DND-41 (cell line): Measurements from ENCODE around the gene PSMD13.

ENCODE experiments used
- ATAC-seq: fragments of 200-7000 bp; cut with Tn5 transposase; 3 replicates; pipeline ENCODE4 v1.9.1; 2021; ENCODE audit warnings: low read depth; ENCODE audit not compliant: insufficient read depth
- DNase-seq: peaks from one replicate; pipeline ENCODE4 v3.0.0-alpha.2; 2020
- H2AFZ ChIP-seq: 2 replicates; pipeline ENCODE4 v1.6.0; 2012; ENCODE audit warnings: low read depth, low read length
- H3K27ac ChIP-seq: 2 replicates; pipeline ENCODE4 v1.5.1; 2012; ENCODE audit warnings: low read length, inconsistent platforms
- H3K27me3 ChIP-seq: fragments of 200-600 bp; sonication (generic); 2 replicates; pipeline ENCODE4 v1.6.0; 2012; ENCODE audit warnings: low read length, mild to moderate bottlenecking, inconsistent platforms; ENCODE audit not compliant: insufficient read depth, poor library complexity
- H3K36me3 ChIP-seq: 2 replicates; pipeline ENCODE4 v1.5.1; 2012; ENCODE audit warnings: low read length, inconsistent platforms; ENCODE audit not compliant: insufficient read depth
- H3K4me1 ChIP-seq: 2 replicates; pipeline ENCODE4 v1.5.1; 2012; ENCODE audit warnings: mild to moderate bottlenecking, low read length; ENCODE audit not compliant: insufficient read depth
- H3K4me2 ChIP-seq: 2 replicates; pipeline ENCODE4 v1.6.0; 2012; ENCODE audit warnings: mild to moderate bottlenecking, moderate library complexity, low read length, inconsistent platforms; ENCODE audit not compliant: insufficient read depth
- H3K4me3 ChIP-seq, 2 experiments: fragments of 200-600 bp in 1 of 2; shearing (Covaris generic) in 1 of 2; 2 replicates each; pipeline ENCODE4 v1.5.1; 2012 to 2016; ENCODE audit warnings: inconsistent platforms in 2 of 2, low read length in 2 of 2, mild to moderate bottlenecking in 2 of 2, low read depth in 1 of 2, moderate library complexity in 1 of 2
- H3K79me2 ChIP-seq: 2 replicates; pipeline ENCODE4 v1.6.0; 2012; ENCODE audit warnings: low read length, inconsistent platforms; ENCODE audit not compliant: insufficient read depth
- H3K9ac ChIP-seq: 2 replicates; pipeline ENCODE4 v1.6.0; 2012; ENCODE audit warnings: low read depth, mild to moderate bottlenecking, inconsistent platforms, low read length, moderate library complexity
- H3K9me3 ChIP-seq: 2 replicates; pipeline ENCODE4 v1.5.1; 2012; ENCODE audit warnings: low read length, moderate library complexity, mild to moderate bottlenecking, inconsistent platforms; ENCODE audit not compliant: insufficient read depth, severe bottlenecking
- H4K20me1 ChIP-seq: 2 replicates; pipeline ENCODE4 v1.6.0; 2012; ENCODE audit warnings: low read length; ENCODE audit not compliant: insufficient read depth
- CTCF ChIP-seq: IDR thresholded peaks from 2 replicates; pipeline ENCODE4 v1.5.1; 2012; ENCODE audit warnings: borderline replicate concordance, low read length, moderate library complexity, mild to moderate bottlenecking; ENCODE audit not compliant: poor library complexity, severe bottlenecking; ENCODE audit errors: extremely low read depth
- EZH2 ChIP-seq: IDR thresholded peaks from 3 replicates; pipeline ENCODE4 v1.6.1; 2012; ENCODE audit warnings: borderline replicate concordance, low read depth, mild to moderate bottlenecking, moderate library complexity, low read length, inconsistent platforms; ENCODE audit not compliant: severe bottlenecking

PSMD13 gene

GRCh38 chr11:250274-250673, 13.5 kb downstream of the PSMD13 start:
- Histone ChIP-seq H3K9me3 (no peaks in the 10 kb centered on the region), H3K4me2 (no peak overlapping the region), H3K27ac (0 out of 2 replicates have a peak overlapping the region, but pooled peaks have one; percentile 2), H3K4me3 (no peak overlapping the region), H3K79me2 (0 out of 2 replicates have a peak, but pooled peaks cover 2% of the 10 kb centered on the region), H3K9ac (no peak overlapping the region), H3K27me3 (no peaks in the 10 kb centered on the region), H3K36me3 (peaks cover 86% of the 10 kb centered on the region), H3K4me1 (no peaks in the 10 kb centered on the region), H2AFZ (no peak overlapping the region), H4K20me1 (peaks cover 5% of the 10 kb centered on the region; the same call in 1 of the 2 replicates)
- DNase-seq (no peak), ATAC-seq (no peak)
- TF ChIP-seq EZH2 (no peak), CTCF (no peak)

- H3K79me2 ChIP-seq: 0 out of 2 replicates have a peak, but pooled peaks cover 2% of the 10 kb centered on the region
- H3K9ac ChIP-seq: no peak overlapping the region
- peak; percentile 88 for ATAC-seq
- no peaks in the 10 kb centered on the region for H3K27me3 ChIP-seq
- no peak overlapping the region for H3K4me2 ChIP-seq
- no peak overlapping the region for H2AFZ ChIP-seq
- TF ChIP-seq EZH2: no peak
- TF ChIP-seq CTCF: peak; percentile 73
- no peaks in the 10 kb centered on the region for H3K4me1 ChIP-seq
- no peak overlapping the region for H3K4me3 ChIP-seq
- peak; percentile 70 for DNase-seq
- H3K9me3 ChIP-seq: no peaks in the 10 kb centered on the region
- peaks cover 5% of the 10 kb centered on the region; the same call in 1 of the 2 replicates for H4K20me1 ChIP-seq
- peaks cover 81% of the 10 kb centered on the region for H3K36me3 ChIP-seq
- 0 out of 2 replicates have a peak overlapping the region, but pooled peaks have one; percentile 2 for H3K27ac ChIP-seq
Measured at GRCh38 chr11:250740-251299, 14.0 kb downstream of the PSMD13 start.

GRCh38 chr11:251550-251949, 14.8 kb downstream of the PSMD13 start:
- Histone ChIP-seq H3K27ac (no peak overlapping the region), H3K36me3 (peaks cover 73% of the 10 kb centered on the region), H3K27me3 (no peaks in the 10 kb centered on the region), H2AFZ (no peak overlapping the region), H3K4me3 (no peak overlapping the region), H3K9ac (no peak overlapping the region), H4K20me1 (peaks cover 5% of the 10 kb centered on the region; the same call in 1 of the 2 replicates), H3K4me1 (no peaks in the 10 kb centered on the region), H3K79me2 (0 out of 2 replicates have a peak, but pooled peaks cover 2% of the 10 kb centered on the region), H3K4me2 (no peak overlapping the region), H3K9me3 (no peaks in the 10 kb centered on the region)
- peak; percentile 21 for TF ChIP-seq CTCF
- TF ChIP-seq EZH2: no peak
- ATAC-seq (no peak), DNase-seq (no peak)
